Adrenal gland (tissue), 12 donors: ENCODE data around the gene LRRC4C. TPM values are rescaled to one million over a fixed set of nuclear protein-coding genes. Genes with fewer than 3 reads are reported as not detected.
"Not testable (repeated sequence)": the region's sequence is repeated elsewhere in the genome, so short reads cannot be mapped to it uniquely, and the experiment has no call there.

Experiments used
- DNase-seq, 7 donors: peaks; one replicate each; pipeline ENCODE4 v3.0.0-alpha.2; 2019 to 2020
- H3K27ac ChIP-seq, 5 donors: fragments of 200-600 bp; sonication (generic) in 4 of 5; 1 replicate in 3 of 5; 2 replicates in 2 of 5; pipeline versions ENCODE4 v1.5.1 to v1.8.0; 2016 to 2020; ENCODE audit warnings: mild to moderate bottlenecking in 1 of 5
- H3K27me3 ChIP-seq: fragments of 200-600 bp; 2 replicates; pipeline ENCODE4 v1.8.0; 2021
- H3K36me3 ChIP-seq, 2 donors: fragments of 200-600 bp; replicated peaks in 1 of 2; 1 replicate in 1 of 2; 2 replicates in 1 of 2; pipeline versions ENCODE4 v1.5.1 to v1.8.0; 2018 to 2022
- H3K4me1 ChIP-seq, 2 donors: fragments of 200-600 bp; replicated peaks in 1 of 2; 1 replicate in 1 of 2; 2 replicates in 1 of 2; pipeline versions ENCODE4 v1.5.1 to v1.8.0; 2018 to 2021
- H3K4me3 ChIP-seq, 4 donors: fragments of 200-600 bp; sonication (generic) in 3 of 4; one replicate each; pipeline ENCODE4 v1.5.1; 2016 to 2018
- H3K9me3 ChIP-seq, 3 donors: fragments of 200-600 bp; sonication (generic) in 1 of 3; replicated peaks in 1 of 3; 1 replicate in 2 of 3; 2 replicates in 1 of 3; pipeline versions ENCODE4 v1.5.1 to v1.8.0; 2016 to 2021
- POLR2A ChIP-seq, 2 donors: fragments of 450-650 bp; IDR thresholded peaks; one replicate each; pipeline ENCODE4 v1.6.1; 2017; ENCODE audit warnings: antibody characterized with exemption in 2 of 2, mild to moderate bottlenecking in 2 of 2, moderate library complexity in 1 of 2
- WGBS, 4 donors: extraction: QIAGEN DNeasy Blood & Tissue Kit in 2 of 4; methylation state at CpG; one replicate each; pipeline versions ENCODE4 v1.1.5 to v1.1.7; 2013 to 2017; 5-methylcytosine and 5-hydroxymethylcytosine counted together
- intact Hi-C, 2 donors: fragments of 100-400 bp; cut with DNase I; formaldehyde crosslinking; loops; one replicate each; pipeline versions ENCODE4 v1.14.1 to v1.15.0; 2022 to 2023
- polyA plus RNA-seq, 3 donors: library from polyadenylated mRNA; stranded (reverse); fragments of 200-250 nt in 2 of 3; fragments of 350-450 nt in 1 of 3; fragmentation: Illumina TruSeq in 1 of 3; extraction: RNeasy Lipid Tissue Mini Kit (QIAGEN cat#74804) in 1 of 3; gene quantifications; one replicate each; pipeline ENCODE4 v1.2.3, GENCODE V29; 2013 to 2014
- total RNA-seq, 9 donors: library from RNA; depleted of rRNA in 4 of 9; stranded (reverse); fragments of >200 nt in 4 of 9; fragments of 120-200 nt in 1 of 9; fragmentation: NEBNext Ultra II Directional in 1 of 9; extraction: Animal tissue kit (Norgen Biotek cat#: 25700) in 1 of 9; gene quantifications; one replicate each; pipeline versions ENCODE4 v1.1.0 to v1.2.4, GENCODE V29; 2013 to 2023
- TF ChIP-seq, protein P1 (sequence below), 6 experiments: fragments of 450-650 bp in 4 of 6; fragments of 200-600 bp in 2 of 6; sonication (generic) in 1 of 6; IDR thresholded peaks; 1 replicate in 5 of 6; 2 replicates in 1 of 6; pipeline versions ENCODE4 v1.5.1 to v1.8.0; 2016 to 2021; ENCODE audit warnings: antibody characterized with exemption in 6 of 6, mild to moderate bottlenecking in 2 of 6, moderate library complexity in 1 of 6
- donor health status: healthy with polysubstance abuse.
- donor health status: Bipolar disorder and iron deficiency.
- donor health status: DM: yes; HTN: yes; CAD: no.
- donor health status: DM: no; HTN: no; CAD: no.
- donor health status: DM: no; HTN: no; CAD: no.
- donor health status: DM: yes; HTN: yes; CAD: no.

The LRRC4C gene
- total and polyA plus RNA-seq, 12 donors: 1.0 to 10.6 (median 5.5) TPM

DNA sequence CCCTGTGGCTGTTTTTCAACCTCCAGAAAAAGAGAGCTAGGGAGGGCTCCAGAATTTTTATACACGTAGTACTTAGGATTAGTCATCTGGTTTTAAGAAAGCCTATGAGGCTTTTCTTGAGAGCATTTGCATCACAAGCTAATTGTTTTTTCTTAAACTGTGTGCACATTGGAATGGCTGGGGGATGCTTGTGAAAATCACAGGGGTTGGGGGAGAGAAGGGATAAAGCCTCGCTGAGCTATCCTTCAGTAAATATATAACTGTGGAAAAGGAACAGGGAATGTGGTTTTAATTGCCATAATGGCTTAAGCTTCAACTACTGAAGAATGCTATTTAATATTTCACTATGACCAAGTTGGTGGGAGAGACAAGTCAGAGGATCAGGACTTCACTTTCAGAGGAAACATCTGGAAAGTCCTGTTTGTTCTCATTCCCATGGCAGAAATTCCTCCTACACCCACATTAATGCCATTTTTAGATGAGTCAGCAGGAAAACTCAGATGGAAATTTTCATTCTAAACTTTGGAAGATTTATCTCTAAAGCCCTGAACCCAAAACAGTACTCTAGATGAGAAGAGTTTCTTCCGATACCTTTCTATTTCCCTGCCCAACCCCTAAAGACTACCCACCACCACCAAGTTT, 591.3 kb downstream of the LRRC4C start:
- DNase-seq: no peak
- Histone ChIP-seq H3K36me3 (no peaks in the 10 kb centered on the region), H3K27ac (no peak overlapping the region), H3K9me3 (no peaks in the 10 kb centered on the region), H3K4me1 (no peaks in the 10 kb centered on the region), H3K4me3 (no peak overlapping the region), H3K27me3 (no peaks in the 10 kb centered on the region)
- 67 to 77% (median 71%) methylated on average over 3 of the region's 3 CpGs for WGBS, 4 donors
- TF ChIP-seq POLR2A (IDR thresholded peaks at IDR 0.05): no peak
- TF ChIP-seq, protein P1, sequence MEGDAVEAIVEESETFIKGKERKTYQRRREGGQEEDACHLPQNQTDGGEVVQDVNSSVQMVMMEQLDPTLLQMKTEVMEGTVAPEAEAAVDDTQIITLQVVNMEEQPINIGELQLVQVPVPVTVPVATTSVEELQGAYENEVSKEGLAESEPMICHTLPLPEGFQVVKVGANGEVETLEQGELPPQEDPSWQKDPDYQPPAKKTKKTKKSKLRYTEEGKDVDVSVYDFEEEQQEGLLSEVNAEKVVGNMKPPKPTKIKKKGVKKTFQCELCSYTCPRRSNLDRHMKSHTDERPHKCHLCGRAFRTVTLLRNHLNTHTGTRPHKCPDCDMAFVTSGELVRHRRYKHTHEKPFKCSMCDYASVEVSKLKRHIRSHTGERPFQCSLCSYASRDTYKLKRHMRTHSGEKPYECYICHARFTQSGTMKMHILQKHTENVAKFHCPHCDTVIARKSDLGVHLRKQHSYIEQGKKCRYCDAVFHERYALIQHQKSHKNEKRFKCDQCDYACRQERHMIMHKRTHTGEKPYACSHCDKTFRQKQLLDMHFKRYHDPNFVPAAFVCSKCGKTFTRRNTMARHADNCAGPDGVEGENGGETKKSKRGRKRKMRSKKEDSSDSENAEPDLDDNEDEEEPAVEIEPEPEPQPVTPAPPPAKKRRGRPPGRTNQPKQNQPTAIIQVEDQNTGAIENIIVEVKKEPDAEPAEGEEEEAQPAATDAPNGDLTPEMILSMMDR (IDR thresholded peaks at IDR 0.05): no peak
- intact Hi-C loops: no loop called here

DNA sequence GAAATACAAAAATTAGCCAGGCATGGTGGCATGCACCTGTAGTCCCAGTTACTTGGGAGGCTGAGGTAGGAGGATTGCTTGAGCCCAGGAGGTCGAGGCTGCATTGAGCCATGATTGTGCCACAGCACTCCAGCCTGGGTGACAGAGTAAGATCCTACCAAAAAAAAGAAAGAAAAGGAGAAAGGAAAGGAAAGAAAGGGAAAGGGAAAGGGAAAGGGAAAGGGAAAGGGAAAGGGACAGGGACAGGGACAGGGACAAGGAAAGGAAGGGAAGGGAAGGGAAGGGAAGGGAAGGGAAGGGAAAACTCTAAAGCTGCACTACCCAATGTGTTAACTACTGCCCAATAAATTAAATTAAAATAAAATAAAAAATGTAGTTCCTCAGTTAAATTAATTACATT, 601.7 kb downstream of the LRRC4C start:
- H3K27me3 ChIP-seq, H3K36me3 ChIP-seq, H3K27ac ChIP-seq, DNase-seq, H3K4me3 ChIP-seq, intact Hi-C loops, H3K4me1 ChIP-seq, H3K9me3 ChIP-seq: not testable (repeated sequence)
- WGBS, 4 donors: 78 to 86% (median 80%) methylated on average over 1 of the region's 1 CpG

DNA sequence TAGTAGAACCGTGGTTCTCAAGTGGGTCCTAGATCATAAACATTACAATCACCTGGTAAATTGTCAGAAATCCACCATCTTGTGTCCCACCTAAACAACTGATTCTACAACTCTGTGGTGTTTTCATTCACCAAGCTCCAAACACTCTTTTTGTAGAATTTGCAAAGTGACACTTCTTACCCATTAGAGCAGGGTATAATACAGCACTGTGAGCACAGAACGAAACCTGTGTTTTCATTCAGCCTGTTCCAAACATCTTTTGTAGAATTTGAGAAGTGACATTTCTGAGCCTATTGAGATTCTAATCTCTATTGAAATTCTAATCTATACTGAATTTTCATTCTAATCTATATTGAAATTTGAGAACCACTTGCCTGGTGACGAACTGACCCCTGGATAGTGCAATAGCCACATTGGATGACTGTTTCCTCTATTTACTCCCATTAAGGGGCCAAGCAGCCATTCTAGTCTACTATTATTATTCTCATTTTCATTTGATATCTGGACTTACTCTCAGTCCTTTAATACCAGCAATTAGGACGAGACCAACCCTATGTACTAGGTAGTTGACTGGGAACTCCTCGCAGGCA, 616.6 kb downstream of the LRRC4C start:
- no peak overlapping the region for H3K27ac ChIP-seq
- intact Hi-C loops: no loop called here
- no peak for DNase-seq
- WGBS, 4 donors: 82 to 89% (median 85%) methylated on average over 5 of the region's 5 CpGs
- no peaks in the 10 kb centered on the region for H3K4me1 ChIP-seq
- H3K9me3 ChIP-seq: no peaks in the 10 kb centered on the region
- H3K36me3 ChIP-seq: no peaks in the 10 kb centered on the region
- no peak for TF ChIP-seq POLR2A (IDR thresholded peaks at IDR 0.05)
- TF ChIP-seq, protein P1 (IDR thresholded peaks at IDR 0.05): no peak
- H3K27me3 ChIP-seq: no peaks in the 10 kb centered on the region
- no peak overlapping the region for H3K4me3 ChIP-seq

DNA sequence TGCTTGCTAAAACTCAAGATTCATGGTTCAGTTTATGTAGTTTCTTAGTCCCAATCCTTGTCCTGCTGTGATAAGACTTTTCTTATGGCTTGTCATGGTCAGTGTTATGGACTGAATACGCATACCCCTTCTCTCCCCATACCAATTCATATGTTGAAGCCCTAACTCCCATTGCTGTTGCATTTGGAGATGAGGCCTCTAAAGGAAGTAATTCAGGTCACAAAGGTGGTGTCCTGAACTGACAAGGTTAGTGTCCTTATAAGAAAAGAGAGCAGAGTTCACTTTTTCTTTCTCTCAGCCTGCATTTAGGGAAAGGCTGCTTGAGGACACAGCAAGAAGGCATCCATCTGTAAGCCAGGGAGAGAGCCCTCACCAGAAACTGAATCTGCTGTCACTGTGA, 618.2 kb downstream of the LRRC4C start:
- H3K27ac ChIP-seq: no peak overlapping the region
- no peak overlapping the region for H3K4me3 ChIP-seq
- 83 to 98% (median 93%) methylated on average over 1 of the region's 1 CpG for WGBS, 4 donors
- TF ChIP-seq, protein P1 (IDR thresholded peaks at IDR 0.05): no peak
- no peak for TF ChIP-seq POLR2A (IDR thresholded peaks at IDR 0.05)
- no peaks in the 10 kb centered on the region for H3K9me3 ChIP-seq
- H3K4me1 ChIP-seq: no peaks in the 10 kb centered on the region
- intact Hi-C loops: no loop called here
- H3K27me3 ChIP-seq: no peaks in the 10 kb centered on the region
- H3K36me3 ChIP-seq: no peaks in the 10 kb centered on the region
- no peak for DNase-seq

DNA sequence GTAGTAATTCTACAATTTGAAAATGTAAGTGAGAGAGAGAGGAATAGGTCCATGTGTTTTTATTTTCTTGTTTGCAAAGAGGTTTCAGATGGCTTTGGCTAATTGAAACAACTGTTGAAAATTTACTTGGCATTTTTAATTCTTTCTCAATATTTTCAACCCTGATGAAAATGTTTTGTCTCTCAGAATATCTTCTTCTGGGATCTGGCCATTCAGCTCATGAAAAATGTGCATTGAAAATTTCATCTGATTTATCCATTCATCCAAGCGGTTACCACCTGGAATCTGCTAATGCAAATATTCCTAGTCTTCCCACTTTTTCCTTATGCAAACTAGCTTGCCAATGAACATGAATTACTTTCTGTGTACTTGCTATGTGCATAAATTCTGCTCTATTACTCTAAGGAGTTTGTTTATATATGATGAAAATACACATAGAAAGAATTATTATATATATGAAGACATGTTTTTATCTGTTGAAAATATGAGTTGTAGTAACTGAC, 621.2 kb downstream of the LRRC4C start:
- Histone ChIP-seq H3K27me3 (no peaks in the 10 kb centered on the region), H3K4me3 (no peak overlapping the region), H3K9me3 (no peaks in the 10 kb centered on the region), H3K4me1 (no peaks in the 10 kb centered on the region), H3K36me3 (no peaks in the 10 kb centered on the region), H3K27ac (no peak overlapping the region)
- intact Hi-C loops: no loop called here
- no peak for DNase-seq
- 83 to 97% (median 90%) methylated on average over 1 of the region's 1 CpG for WGBS, 4 donors
- TF ChIP-seq, protein P1 (IDR thresholded peaks at IDR 0.05): no peak
- TF ChIP-seq POLR2A (IDR thresholded peaks at IDR 0.05): no peak
